WERI-Rb-1 (cell line): Measurements from ENCODE around the gene RASGRF2.

ENCODE experiments used
- DNase-seq: peaks from one replicate; pipeline ENCODE4 v3.0.0-alpha.2; 2020
- H3K27ac ChIP-seq: fragments of 250-450 bp; sonication (Bioruptor Pico); 2 replicates; pipeline ENCODE4 v1.5.1; 2020; ENCODE audit warnings: mild to moderate bottlenecking, moderate library complexity
- H3K27me3 ChIP-seq: fragments of 250-450 bp; sonication (Bioruptor Pico); 2 replicates; pipeline ENCODE4 v1.5.1; 2021; ENCODE audit warnings: mild to moderate bottlenecking, low read depth, moderate library complexity; ENCODE audit not compliant: insufficient read depth, severe bottlenecking
- H3K36me3 ChIP-seq: fragments of 250-450 bp; sonication (Bioruptor Pico); 2 replicates; pipeline ENCODE4 v1.5.1; 2020; ENCODE audit warnings: mild to moderate bottlenecking, moderate library complexity
- H3K4me3 ChIP-seq: 2 replicates; pipeline ENCODE4 v1.5.1; 2011; ENCODE audit warnings: low read depth, mild to moderate bottlenecking, control low read depth, low read length
- H3K9me3 ChIP-seq: fragments of 250-450 bp; sonication (Bioruptor Pico); 2 replicates; pipeline ENCODE4 v1.5.1; 2021; ENCODE audit warnings: mild to moderate bottlenecking, moderate library complexity; ENCODE audit not compliant: severe bottlenecking
- TF ChIP-seq, protein P1 (sequence below): IDR thresholded peaks from 2 replicates; pipeline ENCODE4 v1.5.1; 2011; ENCODE audit warnings: low read depth, mild to moderate bottlenecking, control low read depth, inconsistent platforms, low read length

RASGRF2 gene

DNA sequence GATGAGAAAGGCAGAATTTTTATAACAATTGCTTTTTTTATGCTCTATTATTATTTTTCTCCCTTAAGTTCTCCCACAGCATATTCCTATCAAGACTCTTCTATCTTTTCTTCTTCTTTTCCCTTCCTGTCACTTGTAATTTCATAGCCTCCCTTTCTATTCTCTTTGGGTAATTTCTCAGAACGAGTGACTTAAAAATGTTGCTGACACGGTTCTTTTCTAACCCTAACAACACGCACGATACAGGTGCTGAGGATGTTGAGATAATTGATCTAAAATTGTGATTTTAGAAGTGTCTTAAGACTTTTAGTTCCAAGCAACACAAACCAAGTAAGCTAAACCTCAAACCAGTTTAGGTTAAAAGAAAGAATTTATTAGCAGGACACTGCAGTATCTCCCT, 105.9 kb downstream of the RASGRF2 start:
- Histone ChIP-seq H3K4me3 (no peak overlapping the region), H3K27ac (no peak overlapping the region), H3K36me3 (peaks cover 20% of the 10 kb centered on the region), H3K9me3 (no peaks in the 10 kb centered on the region), H3K27me3 (no peaks in the 10 kb centered on the region)
- no peak for DNase-seq
- TF ChIP-seq, protein P1, sequence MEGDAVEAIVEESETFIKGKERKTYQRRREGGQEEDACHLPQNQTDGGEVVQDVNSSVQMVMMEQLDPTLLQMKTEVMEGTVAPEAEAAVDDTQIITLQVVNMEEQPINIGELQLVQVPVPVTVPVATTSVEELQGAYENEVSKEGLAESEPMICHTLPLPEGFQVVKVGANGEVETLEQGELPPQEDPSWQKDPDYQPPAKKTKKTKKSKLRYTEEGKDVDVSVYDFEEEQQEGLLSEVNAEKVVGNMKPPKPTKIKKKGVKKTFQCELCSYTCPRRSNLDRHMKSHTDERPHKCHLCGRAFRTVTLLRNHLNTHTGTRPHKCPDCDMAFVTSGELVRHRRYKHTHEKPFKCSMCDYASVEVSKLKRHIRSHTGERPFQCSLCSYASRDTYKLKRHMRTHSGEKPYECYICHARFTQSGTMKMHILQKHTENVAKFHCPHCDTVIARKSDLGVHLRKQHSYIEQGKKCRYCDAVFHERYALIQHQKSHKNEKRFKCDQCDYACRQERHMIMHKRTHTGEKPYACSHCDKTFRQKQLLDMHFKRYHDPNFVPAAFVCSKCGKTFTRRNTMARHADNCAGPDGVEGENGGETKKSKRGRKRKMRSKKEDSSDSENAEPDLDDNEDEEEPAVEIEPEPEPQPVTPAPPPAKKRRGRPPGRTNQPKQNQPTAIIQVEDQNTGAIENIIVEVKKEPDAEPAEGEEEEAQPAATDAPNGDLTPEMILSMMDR, result no peak

DNA sequence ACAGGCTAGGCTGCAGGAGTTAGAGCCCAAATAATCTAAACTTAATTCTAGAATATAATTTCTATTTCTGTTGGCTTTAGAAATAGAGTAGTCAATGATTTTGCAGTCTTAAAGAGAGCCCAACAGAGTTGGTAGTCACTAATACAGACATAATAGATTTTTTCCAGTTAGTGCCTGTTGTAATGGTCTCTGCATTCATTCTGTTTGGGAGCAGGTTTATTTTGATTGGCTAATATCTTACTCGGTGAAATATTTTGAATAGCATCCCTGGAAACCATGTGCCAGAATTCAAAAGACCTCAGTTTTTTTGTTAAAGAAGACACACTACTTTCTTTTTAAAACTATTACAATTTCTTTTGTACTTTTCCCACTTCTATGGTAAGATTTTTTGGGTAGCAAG, 107.2 kb downstream of the RASGRF2 start:
- H3K27me3 ChIP-seq, result no peaks in the 10 kb centered on the region
- H3K4me3 ChIP-seq, result no peak overlapping the region
- no peak overlapping the region for H3K27ac ChIP-seq
- DNase-seq, result no peak
- peaks cover 20% of the 10 kb centered on the region for H3K36me3 ChIP-seq
- TF ChIP-seq, protein P1, result no peak
- H3K9me3 ChIP-seq, result no peaks in the 10 kb centered on the region

DNA sequence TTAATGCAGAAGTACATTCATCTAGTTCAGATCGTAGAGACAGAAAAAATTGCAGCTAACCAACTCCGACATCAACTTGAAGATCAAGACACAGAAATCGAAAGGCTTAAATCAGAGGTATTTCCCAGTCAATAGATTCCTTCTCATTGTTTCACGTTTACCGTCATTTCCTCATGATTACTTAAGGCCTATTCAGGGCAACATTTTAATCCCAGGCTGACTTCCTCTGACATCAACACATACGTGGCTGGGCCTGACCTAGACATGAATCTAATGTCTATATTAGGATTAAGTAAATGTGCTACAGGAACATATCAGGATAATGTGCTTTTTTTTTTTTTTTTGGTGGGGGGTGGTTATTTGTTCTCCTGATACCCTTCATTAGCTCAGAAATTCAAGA, 107.9 kb downstream of the RASGRF2 start:
- H3K27me3 ChIP-seq, result no peaks in the 10 kb centered on the region
- peaks cover 26% of the 10 kb centered on the region for H3K36me3 ChIP-seq
- no peak overlapping the region for H3K4me3 ChIP-seq
- TF ChIP-seq, protein P1, result no peak
- no peak for DNase-seq
- H3K9me3 ChIP-seq, result no peaks in the 10 kb centered on the region
- no peak overlapping the region for H3K27ac ChIP-seq

DNA sequence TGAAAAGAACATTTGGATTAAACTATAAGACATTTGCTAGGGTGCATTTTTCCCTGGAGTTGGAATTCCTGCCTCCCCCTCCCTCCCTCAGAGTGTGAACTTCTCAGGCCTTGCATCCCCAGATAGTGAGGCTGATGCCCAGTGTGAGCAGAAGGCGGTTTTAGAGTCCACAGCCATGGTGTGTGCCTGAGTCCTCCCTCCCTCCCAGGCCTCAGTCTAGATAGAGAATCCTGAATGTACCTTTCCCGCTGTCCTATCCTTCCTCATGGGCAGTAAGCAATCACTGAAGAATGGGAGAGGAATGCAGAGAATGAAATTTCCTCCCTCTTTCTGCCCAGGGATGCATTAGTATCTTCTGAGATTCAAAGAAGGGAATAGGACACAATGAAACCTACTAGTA, 108.5 kb downstream of the RASGRF2 start:
- TF ChIP-seq, protein P1, result no peak
- H3K36me3 ChIP-seq, result peaks cover 31% of the 10 kb centered on the region
- H3K27ac ChIP-seq, result no peak overlapping the region
- H3K9me3 ChIP-seq, result no peaks in the 10 kb centered on the region
- no peak for DNase-seq
- no peak overlapping the region for H3K4me3 ChIP-seq
- H3K27me3 ChIP-seq, result no peaks in the 10 kb centered on the region

DNA sequence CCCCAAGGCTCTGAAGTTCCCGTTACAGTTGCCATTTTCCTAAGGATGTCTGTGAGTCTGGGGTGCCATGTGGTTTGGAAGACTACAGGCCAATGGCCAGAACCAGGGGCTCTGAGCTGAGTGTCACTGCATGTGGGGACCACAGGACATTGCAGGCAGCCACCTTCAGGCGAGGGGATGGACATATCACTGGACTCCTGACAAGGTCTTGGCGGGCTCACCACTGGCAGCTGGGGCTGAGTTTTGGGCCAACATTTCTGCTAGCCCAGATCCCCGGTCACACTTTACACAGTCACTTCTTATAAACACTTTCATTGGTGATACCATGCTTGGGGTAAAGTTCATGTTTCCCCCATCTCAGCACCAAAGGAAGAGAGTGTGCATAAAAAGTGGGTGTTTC, 109.8 kb downstream of the RASGRF2 start:
- H3K4me3 ChIP-seq, result no peak overlapping the region
- DNase-seq, result no peak
- TF ChIP-seq, protein P1, result no peak
- no peaks in the 10 kb centered on the region for H3K9me3 ChIP-seq
- peaks cover 45% of the 10 kb centered on the region for H3K36me3 ChIP-seq
- no peaks in the 10 kb centered on the region for H3K27me3 ChIP-seq
- H3K27ac ChIP-seq, result no peak overlapping the region

DNA sequence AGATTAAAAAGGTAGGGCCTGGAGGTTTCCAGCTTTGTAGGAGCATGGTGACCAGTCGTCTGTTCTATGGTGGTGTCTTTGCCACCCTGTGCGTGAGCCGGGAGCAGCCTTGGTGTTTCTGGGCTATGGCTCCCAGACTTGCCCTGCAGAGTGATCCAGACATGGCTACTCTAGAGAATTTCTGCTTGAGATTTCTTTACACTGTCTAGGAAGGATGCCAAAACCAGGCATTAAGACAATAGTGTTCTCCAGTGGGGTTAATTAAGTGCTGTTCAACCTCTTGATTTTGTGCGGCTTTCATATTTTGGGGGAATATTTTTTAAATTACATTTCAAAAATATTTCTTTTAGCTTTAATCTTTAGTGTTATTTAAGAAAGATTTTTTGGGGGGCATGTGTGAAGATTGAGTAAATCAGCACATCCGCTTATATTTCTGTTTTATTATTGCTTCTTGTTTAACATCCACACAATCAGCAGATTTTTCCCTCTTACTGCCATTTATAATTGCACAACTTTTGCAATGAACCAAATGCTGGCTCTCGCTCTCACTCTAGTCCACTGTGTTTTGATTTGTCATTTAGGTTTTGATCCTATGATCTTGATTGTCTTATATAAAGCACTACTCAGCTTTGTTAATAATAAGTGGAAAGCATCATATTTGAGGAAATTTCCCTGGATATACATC, 110.5 kb downstream of the RASGRF2 start:
- Histone ChIP-seq H3K27ac (no peak overlapping the region), H3K27me3 (no peaks in the 10 kb centered on the region), H3K9me3 (no peaks in the 10 kb centered on the region), H3K36me3 (peaks cover 52% of the 10 kb centered on the region), H3K4me3 (no peak overlapping the region)
- DNase-seq, result no peak
- TF ChIP-seq, protein P1, result no peak
